A549 (cell line): ENCODE data around the gene ZNF804B. TPM values are rescaled to one million over a fixed set of nuclear protein-coding genes. Genes with fewer than 3 reads are reported as not detected.

Experiments
- ATAC-seq, 2 experiments: fragments of 200-7000 bp in 1 of 2; fragments of >200 bp in 1 of 2; cut with Nextera tagmentation in 1 of 2; cut with Tn5 transposase in 1 of 2; 3 replicates each; pipeline versions ENCODE4 v1.8.0 to v1.9.1; 2018 to 2020; ENCODE audit warnings: mild to moderate bottlenecking in 1 of 2, moderate library complexity in 1 of 2
- CTCF ChIA-PET: fragments of 300-600 bp; sonication (Branson Sonifier 250); formaldehyde crosslinking; extraction: SDS; loops from one replicate; lab custom pipeline; 2021; ENCODE audit warnings: antibody characterized with exemption, inconsistent platforms; lab: Yijun Ruan, JAX
- POLR2A ChIA-PET: fragments of 350-600 bp; formaldehyde crosslinking; extraction: SDS; loops from one replicate; lab custom pipeline; 2021; ENCODE audit warnings: antibody characterized with exemption, inconsistent platforms; lab: Yijun Ruan, JAX
- DNase-seq, 2 experiments: peaks; one replicate each; pipeline versions ENCODE4 v3.0.0 to v3.0.0-alpha.2; 2011 to 2016; ENCODE audit warnings: low read depth in 1 of 2, low spot score in 1 of 2
- FAIRE-seq: peaks from 2 replicates; lab custom pipeline; 2011; peaks lifted over from hg19 to GRCh38; lab: Jason Lieb, UNC
- H3K27ac ChIP-seq, 2 experiments: fragments of >200 bp; sonication (Bioruptor Twin); formaldehyde crosslinking; 3 replicates each; pipeline ENCODE4 v1.5.1; 2016 to 2017
- H3K4me1 ChIP-seq: fragments of >200 bp; sonication (Bioruptor Twin); formaldehyde crosslinking; 3 replicates; pipeline ENCODE4 v1.6.1; 2016
- H3K4me2 ChIP-seq: fragments of >200 bp; sonication (Bioruptor Twin); formaldehyde crosslinking; 3 replicates; pipeline ENCODE4 v1.6.1; 2016
- H3K4me3 ChIP-seq: fragments of >200 bp; sonication (Bioruptor Twin); formaldehyde crosslinking; 3 replicates; pipeline ENCODE4 v1.5.1; 2016
- H3K9me3 ChIP-seq: fragments of >200 bp; sonication (Bioruptor Twin); formaldehyde crosslinking; 3 replicates; pipeline ENCODE4 v1.6.1; 2016
- BCL3 ChIP-seq: fragments of >200 bp; sonication (Bioruptor Twin); formaldehyde crosslinking; IDR thresholded peaks from 3 replicates; pipeline ENCODE4 v1.6.1; 2016
- BHLHE40 ChIP-seq: IDR thresholded peaks from 2 replicates; pipeline ENCODE4 v1.6.1; 2012; ENCODE audit warnings: low read depth, low read length, inconsistent platforms
- CTCF ChIP-seq: fragments of >200 bp; sonication (Bioruptor Twin); formaldehyde crosslinking; IDR thresholded peaks from 3 replicates; pipeline ENCODE4 v1.5.1; 2016
- EP300 ChIP-seq, 2 experiments: fragments of >200 bp; sonication (Bioruptor Twin); formaldehyde crosslinking; IDR thresholded peaks; 2 replicates in 1 of 2; 3 replicates in 1 of 2; pipeline ENCODE4 v1.6.1; 2016 to 2017
- FOSL2 ChIP-seq, 2 experiments: fragments of 450-650 bp in 1 of 2; fragments of >200 bp in 1 of 2; sonication (Bioruptor Twin) in 1 of 2; formaldehyde crosslinking; IDR thresholded peaks; 2 replicates each; pipeline versions ENCODE4 v1.5.0 to v1.6.1; 2016 to 2020; ENCODE audit warnings: mild to moderate bottlenecking in 1 of 2, moderate library complexity in 1 of 2
- HEYL ChIP-seq: fragments of 250-450 bp; sonication (Bioruptor Pico); IDR thresholded peaks from 2 replicates; pipeline ENCODE4 v1.8.0; 2021; ENCODE audit warnings: mild to moderate bottlenecking, moderate library complexity
- HOXB13 ChIP-seq: fragments of 250-450 bp; sonication (Bioruptor Pico); IDR thresholded peaks from 2 replicates; pipeline ENCODE4 v1.5.0; 2020; ENCODE audit warnings: low read depth, mild to moderate bottlenecking, moderate library complexity
- KDM5A ChIP-seq: fragments of 200-600 bp; sonication (generic); IDR thresholded peaks from 2 replicates; pipeline ENCODE4 v1.6.1; 2016; ENCODE audit warnings: antibody characterized with exemption, mild to moderate bottlenecking
- MAX ChIP-seq: IDR thresholded peaks from 2 replicates; pipeline ENCODE4 v1.6.1; 2012
- MAZ ChIP-seq: fragments of 150-350 bp; IDR thresholded peaks from 2 replicates; pipeline ENCODE4 v1.6.1; 2014; ENCODE audit warnings: antibody characterized with exemption, low read depth, low read length, borderline replicate concordance
- MYC ChIP-seq: IDR thresholded peaks from 2 replicates; pipeline ENCODE4 v1.6.1; 2012; ENCODE audit warnings: mild to moderate bottlenecking, inconsistent platforms, low read length, improper control_type of control experiment, borderline replicate concordance
- NPAS2 ChIP-seq: fragments of 250-450 bp; sonication (Bioruptor Pico); IDR thresholded peaks from 2 replicates; pipeline ENCODE4 v1.8.0; 2022; ENCODE audit warnings: mild to moderate bottlenecking, moderate library complexity, borderline replicate concordance
- NR3C1 ChIP-seq: fragments of >200 bp; sonication (Bioruptor Twin); formaldehyde crosslinking; IDR thresholded peaks from 3 replicates; pipeline ENCODE4 v1.6.1; 2017
- PBX3 ChIP-seq: IDR thresholded peaks from 2 replicates; pipeline ENCODE4 v1.6.1; 2012
- POLR2A ChIP-seq: IDR thresholded peaks from 2 replicates; pipeline ENCODE4 v1.6.1; 2012; ENCODE audit warnings: mild to moderate bottlenecking, low read length
- POLR2AphosphoS2 ChIP-seq: conservative IDR thresholded peaks from 2 replicates; pipeline ENCODE4 v1.6.1; 2012; ENCODE audit warnings: low read length, improper control_type of control experiment, inconsistent platforms
- RCOR1 ChIP-seq: fragments of 150-350 bp; IDR thresholded peaks from 2 replicates; pipeline ENCODE4 v1.6.1; 2014; ENCODE audit warnings: antibody characterized with exemption, low read length, low read depth
- REST ChIP-seq: fragments of 200-600 bp; sonication (generic); IDR thresholded peaks from 2 replicates; pipeline ENCODE4 v1.6.1; 2016; ENCODE audit warnings: antibody characterized with exemption, mild to moderate bottlenecking, moderate library complexity
- RFX5 ChIP-seq: fragments of 450-650 bp; IDR thresholded peaks from 2 replicates; pipeline ENCODE4 v1.7.1; 2014; ENCODE audit warnings: antibody characterized with exemption, mild to moderate bottlenecking, moderate library complexity
- RNF2 ChIP-seq: fragments of 200-600 bp; sonication (generic); IDR thresholded peaks from 2 replicates; pipeline ENCODE4 v1.6.1; 2016; ENCODE audit warnings: low read depth, mild to moderate bottlenecking, antibody characterized with exemption, moderate library complexity, borderline replicate concordance
- SMC3 ChIP-seq: fragments of >200 bp; sonication (Bioruptor Twin); formaldehyde crosslinking; IDR thresholded peaks from 3 replicates; pipeline ENCODE4 v1.6.1; 2018; ENCODE audit warnings: inconsistent platforms
- TFCP2L1 ChIP-seq: fragments of 250-450 bp; sonication (Bioruptor Pico); IDR thresholded peaks from 2 replicates; pipeline ENCODE4 v1.5.0; 2021; ENCODE audit warnings: mild to moderate bottlenecking
- ZC3H11A ChIP-seq: fragments of 450-650 bp; IDR thresholded peaks from 2 replicates; pipeline ENCODE4 v1.6.1; 2014; ENCODE audit warnings: antibody characterized with exemption, mild to moderate bottlenecking
- ZNF302 ChIP-seq: fragments of 250-450 bp; sonication (Bioruptor Pico); IDR thresholded peaks from 2 replicates; pipeline ENCODE4 v1.9.0; 2021; ENCODE audit warnings: inconsistent platforms, mild to moderate bottlenecking, moderate library complexity
- WGBS: methylation state at CpG from one replicate; pipeline ENCODE4 v1.1.6; 2017; ENCODE audit errors: missing lambda C conversion rate; 5-methylcytosine and 5-hydroxymethylcytosine counted together
- polyA plus RNA-seq, 4 experiments: library from polyadenylated mRNA; depleted of rRNA in 3 of 4; stranded (reverse); fragments of >200 nt; fragmentation: RNase III in 1 of 4; extraction: RNeasy Plus Mini Kit Qiagen cat#74134 plus additional on column Dnase treatment in 1 of 4; gene quantifications; 2 replicates in 3 of 4; 3 replicates in 1 of 4; pipeline ENCODE4 v1.2.3, GENCODE V29; 2011 to 2017
- TF ChIP-seq, protein P1 (sequence below): fragments of 250-450 bp; sonication (Bioruptor Pico); IDR thresholded peaks from 2 replicates; pipeline ENCODE4 v1.5.0; 2021; ENCODE audit warnings: mild to moderate bottlenecking, moderate library complexity, borderline replicate concordance

Gene ZNF804B
- polyA plus RNA-seq, 2 of the 4 experiments (the other 2 are of a cell fraction) = not detected

DNA sequence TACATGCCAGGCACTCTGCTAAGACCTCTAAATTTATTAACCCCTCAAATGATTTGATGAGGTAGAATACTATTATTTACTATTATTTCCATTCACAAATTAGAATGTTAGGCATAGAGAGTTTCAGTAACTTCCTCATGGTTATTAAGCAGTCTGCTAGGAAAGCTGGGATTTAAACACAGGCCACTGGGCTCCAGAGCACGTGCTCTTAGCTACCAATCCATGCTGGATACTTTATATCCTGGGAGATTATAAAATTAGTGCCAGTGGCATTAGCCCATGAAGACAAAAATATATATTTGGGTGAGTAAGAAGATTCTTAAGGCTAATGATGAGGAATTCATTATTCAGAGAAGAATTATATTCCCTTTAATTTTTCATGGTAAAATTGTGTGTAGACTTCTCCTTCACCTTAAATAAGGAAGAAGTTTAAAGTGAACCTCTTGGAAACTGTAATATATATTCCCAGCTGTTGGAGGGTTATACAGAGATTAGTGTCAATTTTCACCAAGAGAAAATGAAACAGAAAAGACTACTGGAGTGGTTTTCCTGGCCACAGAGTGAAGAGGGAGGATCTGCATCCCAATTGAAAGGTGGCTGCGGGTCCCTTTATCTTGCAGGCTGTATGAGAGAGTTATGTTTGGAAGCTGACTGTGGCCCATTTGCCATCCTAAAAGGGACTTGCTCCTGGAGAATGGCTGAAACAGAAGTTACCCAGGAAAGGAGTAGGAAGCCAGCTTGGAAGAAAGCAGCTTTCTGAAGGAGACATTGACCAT is 370.3 kb downstream of the ZNF804B start:
- no peak overlapping the region for H3K4me3 ChIP-seq
- ChIA-PET POLR2A (no interaction called here), CTCF (no interaction called here)
- no peak for ATAC-seq
- H3K27ac ChIP-seq = no peak overlapping the region
- TF ChIP-seq MAX = no peak
- no peak for TF ChIP-seq BHLHE40
- TF ChIP-seq POLR2A = no peak
- TF ChIP-seq, protein P1, sequence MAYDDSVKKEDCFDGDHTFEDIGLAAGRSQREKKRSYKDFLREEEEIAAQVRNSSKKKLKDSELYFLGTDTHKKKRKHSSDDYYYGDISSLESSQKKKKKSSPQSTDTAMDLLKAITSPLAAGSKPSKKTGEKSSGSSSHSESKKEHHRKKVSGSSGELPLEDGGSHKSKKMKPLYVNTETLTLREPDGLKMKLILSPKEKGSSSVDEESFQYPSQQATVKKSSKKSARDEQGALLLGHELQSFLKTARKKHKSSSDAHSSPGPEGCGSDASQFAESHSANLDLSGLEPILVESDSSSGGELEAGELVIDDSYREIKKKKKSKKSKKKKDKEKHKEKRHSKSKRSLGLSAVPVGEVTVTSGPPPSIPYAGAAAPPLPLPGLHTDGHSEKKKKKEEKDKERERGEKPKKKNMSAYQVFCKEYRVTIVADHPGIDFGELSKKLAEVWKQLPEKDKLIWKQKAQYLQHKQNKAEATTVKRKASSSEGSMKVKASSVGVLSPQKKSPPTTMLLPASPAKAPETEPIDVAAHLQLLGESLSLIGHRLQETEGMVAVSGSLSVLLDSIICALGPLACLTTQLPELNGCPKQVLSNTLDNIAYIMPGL (CRISPR knock-in tag) = no peak
- no peak for TF ChIP-seq MYC
- no peak for TF ChIP-seq HOXB13 (CRISPR knock-in tag)
- no peak for TF ChIP-seq EP300 (IDR thresholded peaks at IDR 0.05)
- TF ChIP-seq TFCP2L1 (CRISPR knock-in tag) = no peak
- no peak for TF ChIP-seq BCL3
- TF ChIP-seq RCOR1 = no peak
- no peak for TF ChIP-seq HEYL
- no peak for TF ChIP-seq FOSL2 (IDR thresholded peaks at IDR 0.05)
- TF ChIP-seq FOSL2 (CRISPR knock-in tag; IDR thresholded peaks at IDR 0.05) = no peak
- no peak for TF ChIP-seq MAZ
- no peak for TF ChIP-seq ZC3H11A
- TF ChIP-seq RNF2 = no peak
- no peak for TF ChIP-seq PBX3
- no peak for TF ChIP-seq RFX5
- TF ChIP-seq CTCF = no peak
- TF ChIP-seq, all 56 proteins: peak for 0
- Histone ChIP-seq H3K4me2 (no peak overlapping the region), H3K4me1 (no peaks in the 10 kb centered on the region), H3K9me3 (no peaks in the 10 kb centered on the region)
- DNase-seq (no peak), FAIRE-seq (no peak)
- WGBS = 3% methylated on average over 2 of the region's 2 CpGs

GRCh38 chr7:89133357-89133756 is 373.9 kb downstream of the ZNF804B start:
- ChIA-PET CTCF (no interaction called here), POLR2A (no interaction called here)
- Histone ChIP-seq H3K9me3 (no peaks in the 10 kb centered on the region), H3K27ac (no peak overlapping the region), H3K4me3 (no peak overlapping the region), H3K4me1 (no peaks in the 10 kb centered on the region), H3K4me2 (no peak overlapping the region)
- no peak for FAIRE-seq
- 2% methylated on average over 3 of the region's 3 CpGs for WGBS
- ATAC-seq = no peak
- no peak for DNase-seq
- no peak for TF ChIP-seq HEYL
- no peak for TF ChIP-seq NPAS2 (CRISPR knock-in tag)
- no peak for TF ChIP-seq ZNF302 (CRISPR knock-in tag)
- TF ChIP-seq SMC3 = no peak
- TF ChIP-seq CTCF = no peak
- TF ChIP-seq POLR2AphosphoS2 = no peak
- no peak for TF ChIP-seq NR3C1
- no peak for TF ChIP-seq REST
- no peak for TF ChIP-seq KDM5A
- no peak for TF ChIP-seq POLR2A
